ENCODE measurements around the gene RNF39.

The RNF39 gene

DNA sequence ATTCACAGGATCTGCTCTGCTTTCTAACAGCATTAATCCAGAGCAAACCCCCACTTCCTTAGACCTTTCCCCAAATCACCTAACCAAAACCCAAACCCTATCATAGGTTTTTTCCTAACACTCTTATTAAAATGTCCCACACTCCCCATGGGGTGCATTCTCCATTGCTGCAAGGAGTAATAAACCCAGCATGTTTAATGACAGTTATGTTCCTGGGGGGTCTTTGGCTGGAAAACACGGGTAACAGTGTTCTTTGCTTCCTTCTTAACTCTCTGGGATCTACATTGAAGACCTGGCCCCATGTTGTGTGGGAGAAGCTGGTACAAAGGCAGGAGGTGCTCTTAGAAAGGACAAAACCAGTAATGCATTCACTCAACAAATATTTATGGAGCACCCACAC is 21.3 kb upstream of the RNF39 start:
- no peak for DNase-seq

DNA sequence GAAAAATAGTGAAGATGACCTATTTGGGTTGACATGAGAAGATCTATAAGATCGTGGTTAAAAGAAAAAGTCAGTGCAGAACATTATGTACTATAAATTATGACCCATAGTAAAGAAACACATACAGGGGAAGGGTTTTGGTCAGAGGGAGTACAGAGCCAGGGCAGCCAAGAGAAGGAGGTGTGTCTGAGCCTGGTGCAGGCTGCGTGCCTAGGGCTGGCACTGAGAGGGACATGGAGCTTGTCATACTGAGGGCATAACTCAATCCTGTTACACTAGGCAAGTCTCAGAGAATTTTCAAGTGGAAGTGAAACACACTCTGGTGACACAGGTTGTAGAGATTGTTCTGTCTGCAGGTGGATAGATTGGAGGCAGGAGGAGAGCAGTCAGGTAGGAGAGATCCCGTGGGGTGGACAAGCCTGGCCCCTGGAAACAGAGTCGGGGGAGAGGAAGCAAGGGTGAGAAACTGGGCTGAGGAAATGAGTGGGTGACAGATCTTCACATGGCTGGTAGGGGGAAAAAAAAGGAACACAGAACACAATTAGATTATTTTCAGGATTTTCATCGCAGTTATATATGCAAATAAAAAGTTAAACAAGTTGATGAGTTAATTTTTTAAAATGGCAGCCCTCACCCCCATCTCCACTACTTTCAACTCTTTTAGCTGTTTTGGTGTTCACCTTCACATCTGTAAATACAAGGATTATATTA is 18.5 kb upstream of the RNF39 start:
- DNase-seq = no peak

DNA sequence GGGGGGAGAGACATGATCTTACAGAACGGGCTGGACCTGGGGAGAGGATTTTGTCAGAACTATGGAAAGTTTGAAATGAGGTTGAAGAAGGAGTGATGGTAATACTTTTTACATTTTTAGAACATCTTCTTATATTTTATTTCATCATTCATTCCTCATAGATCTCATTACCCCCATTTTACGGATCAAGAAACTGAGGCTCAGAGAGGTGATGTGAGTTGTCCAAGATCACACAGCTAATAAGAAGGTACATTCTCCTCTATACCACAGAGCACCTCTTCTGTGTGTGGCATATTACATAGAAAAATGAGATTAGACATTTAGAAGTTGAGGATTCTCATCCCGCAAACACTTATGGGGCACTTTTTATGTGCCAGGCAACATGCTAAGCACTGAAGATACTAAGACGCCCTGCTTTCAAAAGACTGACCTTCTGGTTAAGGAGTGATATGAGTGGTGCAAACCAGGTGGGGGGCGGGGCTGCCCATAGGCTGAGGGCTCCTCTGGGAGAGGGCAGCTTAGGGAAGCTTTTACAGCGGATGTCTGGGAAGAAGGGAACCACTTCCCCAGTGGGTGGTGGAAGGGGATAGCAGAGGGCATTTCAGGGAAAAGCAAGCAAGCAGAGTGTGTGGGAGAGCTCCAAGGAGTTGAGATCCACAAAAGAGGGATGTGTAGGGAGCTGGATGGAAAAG is 17.4 kb upstream of the RNF39 start:
- DNase-seq = no peak

DNA sequence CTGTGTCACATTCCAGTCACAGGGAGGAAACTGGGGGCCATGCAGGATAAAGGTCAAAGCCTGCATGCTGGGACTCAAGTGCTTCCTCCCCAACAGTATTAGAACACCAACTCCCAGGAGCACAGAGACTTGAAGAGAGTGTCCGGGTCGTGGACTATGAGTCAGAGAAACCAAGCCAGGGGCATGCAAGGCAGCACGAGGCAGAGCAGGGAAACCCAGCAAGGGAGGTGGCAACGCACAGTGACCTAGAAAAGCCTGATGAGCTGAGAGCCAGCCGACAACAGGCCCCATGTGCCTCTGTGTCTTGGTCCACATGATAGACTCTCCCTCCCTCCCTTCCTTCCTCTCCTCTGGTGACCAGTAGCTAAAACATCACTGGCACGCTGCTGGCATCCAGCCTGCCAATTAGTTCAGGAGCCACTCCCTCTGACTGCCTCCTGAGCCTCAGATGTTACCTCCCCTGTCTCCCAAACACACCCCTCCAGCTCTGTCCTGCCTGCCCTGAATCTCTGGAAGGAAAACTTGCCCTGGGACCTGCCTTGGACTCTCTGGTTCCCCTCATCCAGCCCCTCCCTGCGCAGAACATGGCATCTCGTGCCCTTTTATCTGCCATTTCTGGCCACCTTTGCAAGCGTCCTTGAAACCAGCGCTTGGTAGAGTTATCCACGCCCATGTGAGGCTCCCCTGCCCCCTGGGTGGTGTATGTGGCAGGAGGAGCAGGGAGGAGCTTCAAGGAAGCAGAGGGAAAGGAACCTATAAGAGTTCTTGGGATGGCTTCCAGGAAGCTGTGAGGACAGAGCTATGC is 16.2 kb upstream of the RNF39 start:
- no peak for DNase-seq

DNA sequence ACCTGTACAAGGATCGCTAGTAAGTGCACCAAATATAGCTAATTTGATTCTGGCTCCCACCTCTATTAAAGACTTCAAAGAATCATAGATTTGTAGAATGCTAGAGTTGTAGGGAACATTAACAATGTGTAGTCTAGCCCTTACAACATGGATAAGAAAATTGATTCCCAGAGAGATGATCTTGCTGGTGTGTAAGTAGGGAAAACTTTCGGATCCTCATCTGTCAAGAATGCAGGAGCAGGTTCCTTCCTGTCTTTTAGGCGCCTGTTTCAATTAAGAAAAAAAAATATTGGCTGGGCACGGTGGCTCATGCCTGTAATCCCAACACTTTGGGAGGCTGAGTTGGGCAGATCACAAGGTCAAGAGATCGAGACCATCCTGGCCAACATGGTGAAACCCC is 12.3 kb upstream of the RNF39 start:
- no peak for DNase-seq

DNA sequence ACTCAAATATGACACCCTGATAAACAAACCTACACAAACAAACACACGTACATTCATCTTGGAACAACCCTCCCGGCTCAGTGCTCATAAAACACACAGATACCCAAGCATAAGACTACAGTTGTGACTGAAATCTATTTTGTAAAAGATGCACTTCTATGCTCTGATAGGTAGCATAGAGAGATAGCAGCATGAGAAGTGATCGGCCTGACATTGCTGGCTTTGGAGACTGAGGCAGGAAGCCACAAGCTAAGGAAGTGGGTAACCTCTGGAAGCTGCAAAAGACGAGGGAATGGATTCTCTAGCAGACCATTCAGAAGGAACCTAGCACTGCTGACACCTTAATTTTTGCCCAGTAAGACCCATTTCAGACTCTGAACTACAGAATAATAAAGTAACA is 1.6 kb upstream of the RNF39 start:
- DNase-seq = no peak

DNA sequence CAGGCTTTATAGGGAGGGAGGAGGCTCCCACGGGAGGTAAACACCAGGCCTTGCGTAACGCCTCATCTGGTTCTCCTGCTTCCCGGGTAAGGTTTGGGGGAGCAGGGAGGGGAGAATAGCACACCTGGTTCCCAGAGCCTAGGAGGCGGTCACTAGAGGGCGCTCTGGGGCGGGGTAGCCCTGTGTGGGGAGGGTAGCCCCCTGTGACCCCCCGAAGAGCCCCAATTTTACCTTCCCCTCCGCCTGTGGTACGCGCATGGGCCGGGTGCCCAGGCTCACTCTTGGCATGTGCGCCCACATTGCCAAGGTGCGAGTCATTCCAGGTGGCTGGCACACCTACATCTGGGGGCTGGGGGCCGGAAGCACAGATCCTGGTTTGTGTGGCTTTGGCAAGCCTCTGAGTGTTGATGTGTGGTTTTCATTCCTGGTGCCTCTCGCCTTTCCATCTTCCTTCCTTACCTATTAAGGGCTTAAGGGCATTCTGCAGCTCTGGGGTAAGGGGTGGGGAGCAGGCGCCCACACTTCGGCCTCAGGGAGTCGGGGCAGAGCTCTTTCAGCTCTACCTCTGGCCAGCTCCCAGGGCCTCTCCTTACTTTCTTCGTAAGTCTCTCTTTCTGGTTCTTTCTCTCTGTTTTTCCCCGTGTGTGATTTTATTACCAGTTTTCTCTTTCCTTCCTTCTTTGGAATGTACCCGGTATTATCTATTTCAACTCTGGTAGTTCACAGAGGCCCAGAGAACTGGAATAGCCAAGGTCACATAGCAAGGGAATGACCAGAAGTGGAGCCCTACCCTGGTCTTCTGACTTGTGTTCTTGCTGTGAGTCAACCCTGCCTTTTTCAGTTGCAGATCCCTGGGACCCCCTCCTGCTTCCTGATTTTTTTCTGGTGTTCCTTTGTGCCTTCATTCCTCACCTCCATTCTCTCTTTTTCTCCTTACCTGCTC is 492 bp upstream of the RNF39 start:
- DNase-seq = peak in 1 of 2 experiments; percentile 24

DNA sequence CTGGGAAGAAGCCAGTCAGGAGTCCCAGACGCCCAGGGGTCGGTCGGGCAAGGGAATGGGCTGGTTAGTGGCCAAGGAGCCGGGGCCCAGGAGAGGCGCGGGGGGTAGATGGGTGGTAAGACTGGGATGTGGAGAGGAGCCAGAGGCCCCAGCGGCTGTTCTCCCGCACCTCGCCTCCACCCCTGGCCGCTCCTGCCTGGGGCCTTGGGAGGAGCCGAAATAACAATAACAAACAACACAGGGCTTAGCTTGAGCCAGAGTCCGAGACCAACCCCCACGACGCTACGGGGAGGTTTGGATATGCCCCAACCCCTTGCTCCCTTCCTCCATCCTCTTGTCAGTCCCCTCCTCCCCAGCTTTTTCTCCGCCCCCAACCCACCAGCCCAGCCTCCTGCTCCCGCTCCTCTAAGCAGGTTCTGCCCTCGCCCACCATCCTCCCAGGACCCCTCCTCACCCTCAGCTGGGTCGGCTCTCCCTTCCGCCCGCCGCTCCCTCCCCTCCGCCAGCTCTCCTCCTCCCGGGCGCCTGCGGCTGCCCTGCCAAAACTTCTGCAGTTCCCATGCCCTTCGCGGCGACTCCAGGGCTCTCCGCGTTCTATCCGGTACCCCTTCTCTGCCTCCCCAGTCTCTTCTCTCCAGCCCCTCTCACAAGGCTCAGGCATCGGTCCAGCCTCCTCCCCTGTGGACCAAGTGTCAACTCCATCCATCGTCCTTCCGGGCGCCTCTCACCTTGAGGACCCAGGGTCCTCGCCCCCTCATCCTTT is 1.1 kb downstream of the RNF39 start:
- DNase-seq = peak in 1 of 2 experiments; percentile 28

DNA sequence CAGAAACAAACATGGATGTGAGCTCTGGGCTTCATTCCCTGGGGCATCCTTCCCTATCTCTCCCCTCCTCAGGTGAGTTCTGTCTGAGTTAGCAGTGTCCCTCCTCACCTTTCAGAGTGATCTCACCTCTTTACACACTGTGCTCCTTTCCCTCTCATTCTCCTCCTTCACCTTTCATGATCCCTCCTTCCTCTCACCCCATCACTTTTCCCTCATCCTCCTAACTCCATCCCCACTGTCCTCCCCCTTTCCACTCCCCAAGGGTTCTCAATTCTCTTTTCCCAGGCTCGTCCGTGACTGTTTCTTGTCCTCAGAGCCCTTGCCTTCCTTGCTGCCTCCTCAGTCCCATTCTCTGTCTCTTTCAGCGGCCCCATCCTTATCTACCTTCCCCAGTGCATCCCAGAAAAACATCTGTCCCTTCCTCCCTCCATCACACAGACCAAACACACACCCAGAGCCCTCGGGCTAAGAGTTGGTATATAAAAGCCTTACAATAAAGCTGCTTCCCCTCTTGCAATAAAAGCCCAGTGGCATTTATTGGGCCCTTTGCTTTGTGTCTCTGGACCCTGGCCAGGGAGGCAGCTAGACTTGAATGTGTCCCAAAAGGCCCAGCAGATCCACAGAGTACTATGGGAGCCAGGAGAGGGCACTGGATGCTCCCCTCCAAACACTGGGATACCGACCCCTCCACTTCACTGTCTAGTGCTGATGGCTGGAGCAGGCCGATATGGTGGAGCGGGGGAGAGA is 1.9 kb downstream of the RNF39 start:
- no peak for DNase-seq

DNA sequence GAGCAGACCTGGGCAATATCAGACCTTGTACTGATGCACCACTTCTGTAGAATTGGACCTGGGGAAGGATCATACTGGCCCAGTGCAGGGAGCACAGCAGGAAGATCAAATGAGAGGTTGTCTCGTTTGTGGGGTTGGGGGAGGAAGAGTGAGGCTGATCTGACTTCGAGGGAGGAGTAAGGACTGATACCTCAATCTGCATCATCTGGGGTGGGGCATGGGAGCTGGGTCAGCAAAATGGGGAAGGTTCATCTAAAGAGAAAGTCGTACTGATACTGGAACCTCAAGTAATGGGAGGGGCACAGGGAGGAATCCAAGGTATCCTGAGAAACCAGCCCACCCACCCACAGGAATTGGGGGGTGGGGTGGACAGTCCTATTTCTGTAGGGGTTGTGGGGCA is 3.7 kb downstream of the RNF39 start:
- DNase-seq = no peak

DNA sequence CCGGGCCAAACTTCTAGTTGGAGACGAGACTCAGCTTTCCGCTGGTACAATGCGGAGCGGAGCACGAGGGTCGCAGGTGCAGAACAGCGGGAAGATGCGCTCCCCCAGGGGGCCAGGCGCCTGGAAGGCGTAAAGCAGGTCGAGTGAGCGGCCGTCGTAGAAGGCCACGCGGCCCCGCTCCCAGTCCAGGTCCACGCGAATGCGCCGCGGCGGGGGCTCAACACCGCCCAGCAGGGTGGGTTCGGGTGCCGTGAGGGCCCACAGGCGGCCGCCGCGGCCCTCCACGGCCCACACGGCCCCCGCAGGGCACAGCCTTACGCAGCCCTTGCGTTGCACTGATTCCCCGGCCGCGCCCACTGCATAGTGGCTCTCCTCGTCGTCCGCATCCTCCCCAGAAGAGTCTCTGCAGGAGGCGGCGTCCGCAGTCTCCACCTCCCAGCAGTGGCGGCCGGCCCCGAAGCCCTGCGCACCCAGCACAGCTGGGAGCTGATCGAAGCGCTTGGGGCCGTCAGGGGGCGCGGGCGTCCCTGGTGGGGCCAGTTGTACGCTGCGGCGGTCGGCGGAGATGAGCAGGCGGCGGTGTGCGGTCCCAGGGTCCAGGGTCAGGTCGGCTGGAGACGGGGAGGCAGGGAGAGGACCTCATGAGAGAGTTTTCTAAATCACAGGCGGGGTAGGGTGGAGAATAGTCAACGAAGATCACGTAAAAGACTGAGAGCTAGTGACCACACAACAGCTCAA is 4.3 kb downstream of the RNF39 start:
- DNase-seq = no peak

DNA sequence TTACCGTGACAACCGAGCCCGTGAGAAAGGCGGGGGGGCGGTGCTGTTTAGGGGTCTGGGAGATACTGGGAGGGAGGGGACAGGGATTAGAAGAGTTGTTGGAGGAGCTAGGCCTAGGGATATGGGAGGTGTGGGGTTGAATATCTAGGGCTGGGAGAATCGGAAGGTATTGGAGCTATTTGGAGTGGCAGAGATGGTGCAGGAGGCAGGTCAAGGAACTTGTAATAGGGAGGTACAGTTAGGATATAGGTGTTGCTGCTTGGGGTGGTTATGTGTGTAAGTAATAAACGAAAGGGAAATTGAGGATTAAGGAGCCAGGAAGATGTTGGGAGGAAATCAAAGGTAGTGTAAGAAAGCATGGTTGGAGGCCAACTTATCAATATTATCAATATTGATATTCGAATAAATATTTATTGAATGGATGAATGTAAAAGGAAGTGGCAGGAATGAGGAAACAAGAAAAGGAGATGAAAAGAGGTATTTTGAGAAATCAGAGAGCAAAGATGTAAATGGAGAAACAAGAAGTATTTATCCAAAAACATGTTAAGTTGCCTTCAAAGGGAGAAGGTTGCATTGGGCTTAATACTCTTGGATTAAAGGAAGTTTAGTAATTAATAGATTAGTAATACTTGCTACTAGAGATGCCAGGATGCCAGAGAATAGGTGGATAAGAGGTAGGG is 8.0 kb downstream of the RNF39 start:
- DNase-seq = no peak

DNA sequence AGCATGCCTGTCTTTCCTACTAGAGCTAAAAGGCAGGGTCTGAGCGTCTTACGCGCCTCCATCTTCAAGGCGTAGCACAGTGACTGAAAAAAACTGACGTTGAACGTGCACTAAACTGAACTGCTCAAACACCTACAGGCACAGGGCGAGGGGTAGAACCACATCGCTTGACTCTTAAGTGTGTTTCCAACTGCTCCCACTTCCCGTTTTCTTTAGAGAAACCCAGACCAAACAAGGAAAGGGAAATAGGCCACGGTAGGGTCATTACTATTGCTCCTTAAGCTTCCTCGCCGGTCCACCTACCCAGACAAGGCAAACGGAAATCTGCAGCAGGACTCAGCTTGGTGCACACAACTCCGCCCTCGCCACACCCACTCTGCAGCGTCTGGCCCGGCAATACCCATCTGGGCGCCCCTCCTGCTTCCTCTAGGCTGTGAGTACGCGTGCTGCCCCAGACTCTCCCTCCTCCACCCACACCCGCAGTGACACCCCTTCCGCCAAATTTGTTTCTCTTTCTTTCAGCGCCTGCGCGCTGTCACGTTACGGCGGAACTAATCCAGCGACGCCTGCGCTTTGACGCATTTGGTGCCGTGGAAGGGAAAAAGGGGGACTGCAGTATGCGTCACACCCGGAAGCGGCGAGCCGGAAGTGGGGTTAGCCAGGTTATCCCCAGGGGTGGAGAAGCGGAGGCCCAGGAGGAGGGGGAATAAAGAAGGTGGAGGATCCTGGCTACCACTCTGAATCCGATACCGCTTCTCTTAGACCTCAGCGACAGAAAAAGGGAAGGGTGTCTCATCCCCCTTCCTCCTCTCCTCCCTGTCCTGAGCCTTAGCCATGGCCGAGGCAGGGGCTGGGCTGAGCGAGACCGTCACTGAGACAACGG is 8.8 kb downstream of the RNF39 start, which contains the start of gene PPP1R11:
TSS of gene PPP1R11 (plus strand) at position 622 of the 883 bp plus-strand sequence. CDS start at position 835, 213 bp downstream.
- DNase-seq = peak; percentile 98 to 99

DNA sequence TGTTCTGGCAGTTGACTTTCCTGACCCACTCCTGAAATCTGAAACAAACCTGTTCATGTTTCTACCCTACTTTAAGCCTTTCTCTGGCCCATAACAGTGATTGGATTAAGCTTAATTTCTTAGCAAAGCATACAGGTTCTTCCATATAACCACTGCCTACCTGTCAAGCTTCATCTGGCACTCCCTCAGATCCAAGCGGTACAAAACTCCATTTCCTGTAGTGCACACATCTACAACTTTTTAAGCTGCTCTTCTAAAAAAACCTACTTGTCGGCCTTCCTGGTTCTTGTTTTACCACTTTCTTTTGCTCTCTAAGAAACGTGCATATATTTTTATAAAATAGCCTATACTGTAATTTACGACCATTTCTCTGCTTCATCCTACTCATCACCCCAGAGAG is 9.5 kb downstream of the RNF39 start:
- DNase-seq = no peak

DNA sequence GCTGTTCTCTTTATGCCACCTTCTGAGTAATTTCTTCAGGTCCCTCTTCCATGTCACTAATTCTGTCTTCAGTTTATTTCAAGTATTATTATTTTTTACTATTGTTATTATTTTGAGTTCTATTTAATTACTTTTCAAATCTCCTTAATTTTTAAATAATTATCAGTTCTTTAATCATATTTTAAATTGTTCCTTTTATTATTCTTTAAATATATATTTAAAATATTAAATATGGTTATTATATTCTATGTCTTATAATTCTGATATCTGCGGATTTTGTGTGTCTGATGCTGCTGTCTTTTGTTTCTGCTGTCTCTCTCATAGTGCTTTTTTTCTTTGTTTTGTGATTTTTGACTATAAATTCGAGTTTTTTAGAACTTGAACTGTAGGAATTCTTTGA is 12.3 kb downstream of the RNF39 start:
- DNase-seq = no peak

DNA sequence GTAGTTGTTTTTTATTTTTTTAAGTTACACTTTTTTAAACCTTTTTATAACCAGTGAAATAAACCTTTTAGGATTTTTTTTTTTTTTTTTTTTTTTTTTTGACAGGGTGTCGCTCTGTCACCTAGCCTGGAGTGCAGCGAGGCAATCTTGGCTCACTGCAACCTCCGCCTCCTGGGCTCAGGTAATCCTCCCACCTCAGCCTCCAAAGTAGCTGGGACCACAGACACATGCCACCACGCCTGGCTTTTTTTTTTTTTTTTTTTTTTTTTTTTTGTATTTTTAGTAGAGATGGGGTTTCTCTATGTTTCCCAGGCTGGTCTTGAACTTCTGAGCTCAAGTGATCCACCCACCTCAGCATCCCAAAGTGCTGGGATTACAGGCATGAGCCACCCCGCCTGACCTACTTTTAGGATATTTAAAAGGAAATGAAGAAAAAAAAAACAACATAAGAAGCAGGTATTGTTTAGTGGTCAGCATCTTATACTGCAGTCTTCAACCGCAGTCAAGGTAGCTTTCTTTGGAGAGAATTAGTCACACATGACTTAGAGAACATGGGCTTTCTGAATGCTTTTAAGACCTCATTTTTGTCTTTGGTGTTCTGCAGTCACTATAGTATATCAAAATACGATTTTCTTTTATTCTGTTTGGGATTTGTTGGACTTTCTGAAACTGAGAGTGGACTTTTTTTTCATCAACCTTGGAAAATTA is 12.9 kb downstream of the RNF39 start:
- no peak for DNase-seq

DNA sequence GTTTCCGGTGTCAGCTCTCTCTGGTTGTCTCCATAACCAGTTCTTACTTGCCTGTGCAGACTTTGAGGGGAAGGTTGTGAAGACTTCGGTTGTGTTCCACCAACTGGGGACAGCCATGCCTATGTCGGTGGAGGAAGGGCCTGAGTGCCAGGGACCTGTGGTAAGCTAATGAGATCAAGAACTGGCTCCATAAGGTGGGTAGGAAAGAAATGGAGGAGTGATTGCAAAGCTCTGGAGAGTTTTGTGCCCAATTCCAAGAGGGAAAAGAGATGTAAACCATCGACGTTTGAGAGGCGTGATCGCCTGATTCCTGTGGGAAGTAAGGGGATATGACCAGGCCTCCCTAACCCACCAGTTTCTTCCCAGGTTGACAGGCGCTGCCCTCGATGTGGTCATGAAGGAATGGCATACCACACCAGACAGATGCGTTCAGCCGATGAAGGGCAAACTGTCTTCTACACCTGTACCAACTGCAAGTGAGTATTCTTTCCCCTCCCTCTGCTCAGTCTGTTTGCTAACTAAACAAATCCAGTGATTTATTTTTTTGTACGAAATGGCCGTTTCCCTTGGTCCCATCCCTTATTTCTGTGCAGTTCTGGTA is 13.6 kb downstream of the RNF39 start:
- DNase-seq = peak; percentile 52 to 59

Data from NCI-H526 (cell line).